Dermis lymphatic vessel endothelial cell (primary cell): Measurements from ENCODE around the gene GPR176. TPM values are rescaled to one million over a fixed set of nuclear protein-coding genes. Genes with fewer than 3 reads are reported as not detected.

ENCODE experiments used
- total RNA-seq: library from RNA; depleted of rRNA; stranded (reverse); fragments of >200 nt; gene quantifications from 2 replicates; pipeline ENCODE4 v1.2.1, GENCODE V29; 2014

Gene GPR176
- 7.4 and 8.0 TPM in 2 replicates for total RNA-seq

GRCh38 chr15:39919748-39920509 is at the start of gene GPR176:
Gene GPR176 (minus strand): TSS chr15:39920266. CDS start chr15:39920026, 240 bp downstream.

GRCh38 chr15:39782441-39783138 is 137.5 kb downstream of the GPR176 start, which contains the start of gene FSIP1:
Gene FSIP1 (minus strand): TSS chr15:39782841. CDS start chr15:39776524, 6,317 bp downstream.

Other genes starting within 250 kb of the GPR176 start
- 0.43 and 0.69 TPM in 2 replicates for gene FSIP1, start 137.4 kb downstream of the GPR176 start, total RNA-seq
- 25.2 and 28.9 TPM in 2 replicates for gene EIF2AK4, start 13.8 kb upstream of the GPR176 start, total RNA-seq
- 153 and 183 TPM in 2 replicates for gene SRP14, start 118.9 kb upstream of the GPR176 start, total RNA-seq
- 4.3 and 5.4 TPM in 2 replicates for gene BMF, start 188.6 kb upstream of the GPR176 start, total RNA-seq
- 4.6 and 5.1 TPM in 2 replicates for gene BUB1B, start 240.8 kb upstream of the GPR176 start, total RNA-seq